ENCODE measurements around the gene PLCH2. TPM values are rescaled to one million over a fixed set of nuclear protein-coding genes. Genes with fewer than 3 reads are reported as not detected.

Gene PLCH2
- total RNA-seq, 1 donor from 2014 or later = not detected

GRCh38 chr1:2518528-2518927 lies 42.4 kb downstream of the PLCH2 start:
- Mint-ChIP-seq H3K27me3 (no peaks in the 10 kb centered on the region), H3K9me3 (ENCODE audit: low read depth) (no peaks in the 10 kb centered on the region), H3K27ac (no peak overlapping the region), H3K4me3 (ENCODE audit: low read depth) (no peak overlapping the region), H3K36me3 (ENCODE audit: insufficient read depth) (peaks cover 3% of the 10 kb centered on the region), H3K4me1 (ENCODE audit: low read depth) (no peaks in the 10 kb centered on the region)
- TF ChIP-seq CTCF (IDR thresholded peaks at IDR 0.05; ENCODE audit: unreplicated experiment) = no peak
- DNase-seq (ENCODE audit: low spot score, unreplicated experiment) = no peak

DNA sequence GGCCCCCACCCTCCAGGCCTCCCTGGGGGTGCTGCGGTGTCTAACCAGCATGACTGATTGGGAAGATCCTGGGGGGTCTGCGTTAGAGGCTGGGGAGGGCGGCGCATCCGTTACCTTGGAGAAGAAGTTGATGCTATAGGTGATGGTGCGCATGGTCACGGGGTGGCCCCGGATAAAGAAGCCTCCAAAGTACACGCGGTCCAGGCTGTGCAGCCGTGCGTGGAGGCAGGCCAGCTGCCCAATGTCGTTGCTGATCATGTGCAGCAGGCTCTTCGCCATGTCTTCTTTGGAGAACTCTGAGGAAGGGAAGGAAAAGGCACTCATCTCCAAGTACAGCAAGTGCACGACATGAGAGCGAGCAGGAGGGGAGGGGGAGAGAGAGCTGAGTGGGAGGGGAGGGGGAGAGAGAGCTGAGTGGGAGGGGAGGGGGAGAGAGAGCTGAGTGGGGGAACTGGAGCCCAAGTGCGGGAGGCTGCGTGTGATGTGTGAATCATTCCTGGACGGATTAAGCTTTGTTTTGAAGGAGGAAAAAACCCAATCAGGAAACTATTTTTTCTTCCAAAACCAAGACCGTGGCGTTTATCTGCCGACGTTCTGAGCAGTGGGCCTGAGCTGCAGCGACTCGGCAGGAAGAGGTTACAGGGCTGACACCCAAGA lies 43.1 kb downstream of the PLCH2 start:
- no peak overlapping the region for H3K27ac Mint-ChIP-seq
- no peaks in the 10 kb centered on the region for H3K9me3 Mint-ChIP-seq (ENCODE audit: low read depth)
- H3K4me1 Mint-ChIP-seq (ENCODE audit: low read depth) = peaks cover 3% of the 10 kb centered on the region
- no peak for DNase-seq (ENCODE audit: low spot score, unreplicated experiment)
- peaks cover 3% of the 10 kb centered on the region for H3K36me3 Mint-ChIP-seq (ENCODE audit: insufficient read depth)
- no peak for TF ChIP-seq CTCF (IDR thresholded peaks at IDR 0.05; ENCODE audit: unreplicated experiment)
- H3K27me3 Mint-ChIP-seq = no peaks in the 10 kb centered on the region
- H3K4me3 Mint-ChIP-seq (ENCODE audit: low read depth) = no peak overlapping the region

DNA sequence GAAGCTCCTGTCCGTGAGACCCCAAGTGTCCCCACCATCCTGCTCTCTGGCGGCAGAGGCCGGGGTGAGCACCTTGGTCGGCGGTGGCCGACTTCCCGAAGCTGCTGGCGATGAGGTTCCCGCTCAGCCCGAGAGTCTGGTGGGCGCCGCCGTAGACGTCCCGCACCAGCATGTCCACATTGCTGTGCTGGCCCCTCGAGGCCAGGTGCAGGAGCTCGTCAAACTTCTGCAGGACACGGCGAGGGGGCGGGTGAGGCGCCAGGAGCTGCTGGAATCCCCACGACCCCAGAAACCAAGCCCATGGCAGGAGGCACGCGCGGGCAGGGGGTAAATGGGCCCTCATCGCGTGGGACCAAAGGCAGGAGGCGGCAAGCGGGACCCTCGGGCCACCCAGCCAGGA lies 43.6 kb downstream of the PLCH2 start:
- no peak for TF ChIP-seq CTCF (IDR thresholded peaks at IDR 0.05; ENCODE audit: unreplicated experiment)
- DNase-seq (ENCODE audit: low spot score, unreplicated experiment) = no peak
- H3K36me3 Mint-ChIP-seq (ENCODE audit: insufficient read depth) = peaks cover 3% of the 10 kb centered on the region
- H3K4me1 Mint-ChIP-seq (ENCODE audit: low read depth) = peaks cover 5% of the 10 kb centered on the region
- no peak overlapping the region for H3K27ac Mint-ChIP-seq
- H3K9me3 Mint-ChIP-seq (ENCODE audit: low read depth) = no peaks in the 10 kb centered on the region
- H3K4me3 Mint-ChIP-seq (ENCODE audit: low read depth) = no peak overlapping the region
- no peaks in the 10 kb centered on the region for H3K27me3 Mint-ChIP-seq

GRCh38 chr1:2520206-2520605 lies 44.1 kb downstream of the PLCH2 start:
- Mint-ChIP-seq H3K4me1 (ENCODE audit: low read depth) (peaks cover 10% of the 10 kb centered on the region), H3K9me3 (ENCODE audit: low read depth) (no peaks in the 10 kb centered on the region), H3K27ac (no peak overlapping the region), H3K4me3 (ENCODE audit: low read depth) (no peak overlapping the region), H3K36me3 (ENCODE audit: insufficient read depth) (peaks cover 3% of the 10 kb centered on the region), H3K27me3 (no peaks in the 10 kb centered on the region)
- no peak for TF ChIP-seq CTCF (IDR thresholded peaks at IDR 0.05; ENCODE audit: unreplicated experiment)
- DNase-seq (ENCODE audit: low spot score, unreplicated experiment) = no peak

GRCh38 chr1:2520806-2521205 lies 44.7 kb downstream of the PLCH2 start:
- Mint-ChIP-seq H3K4me3 (ENCODE audit: low read depth) (no peak overlapping the region), H3K9me3 (ENCODE audit: low read depth) (no peaks in the 10 kb centered on the region), H3K27me3 (no peaks in the 10 kb centered on the region), H3K4me1 (ENCODE audit: low read depth) (peaks cover 12% of the 10 kb centered on the region), H3K27ac (no peak overlapping the region), H3K36me3 (ENCODE audit: insufficient read depth) (peaks cover 3% of the 10 kb centered on the region)
- DNase-seq (ENCODE audit: low spot score, unreplicated experiment) = no peak
- no peak for TF ChIP-seq CTCF (IDR thresholded peaks at IDR 0.05; ENCODE audit: unreplicated experiment)

All from progenitor cell of endocrine pancreas (in vitro differentiated cells).